ENCODE results near the gene NPEPPS.

GRCh38 chr17:47605011-47605410, 74.1 kb downstream of the NPEPPS start:
- TF ChIP-seq CTCF (IDR thresholded peaks at IDR 0.05; ENCODE audit: insufficient read depth, low read length, poor library complexity, severe bottlenecking) (no peak), EZH2phosphoT487 (conservative IDR thresholded peaks at IDR 0.05; ENCODE audit: low read length) (no peak)

Data from SU-DHL-6 (cell line).